ENCODE measurements around the gene DMAP1.
A peak's percentile ranks its signal among the peaks of the same experiment; 100 is the strongest.

The DMAP1 gene

DNA sequence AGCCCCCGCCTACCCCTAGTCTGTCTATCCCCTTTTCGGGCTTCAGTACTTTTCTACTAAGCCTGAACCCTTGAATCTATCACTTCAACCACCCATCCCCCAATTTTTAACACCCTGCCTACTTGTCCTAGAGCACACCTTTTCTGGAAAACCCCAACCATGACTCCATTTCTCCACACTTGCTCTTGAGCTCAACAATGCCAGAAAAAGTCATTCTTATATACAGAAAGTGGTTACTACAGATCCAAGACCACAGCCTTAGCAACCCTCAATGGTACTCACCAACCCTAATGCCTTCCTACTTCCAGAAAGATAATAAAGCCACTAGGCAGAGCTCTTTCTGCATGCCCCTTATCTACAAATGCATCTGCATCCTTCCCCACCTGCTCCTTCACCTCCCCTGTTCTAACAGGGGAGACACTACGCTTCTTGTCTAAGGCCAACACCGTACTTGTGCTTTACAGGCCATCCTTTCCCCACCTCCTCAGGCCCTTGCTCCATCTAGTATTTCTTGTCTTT lies 41.2 kb downstream of the DMAP1 start:
- peak in 1 of 2 donors; percentile 5 for DNase-seq (ENCODE audit: low read depth in 2 of 2)

DNA sequence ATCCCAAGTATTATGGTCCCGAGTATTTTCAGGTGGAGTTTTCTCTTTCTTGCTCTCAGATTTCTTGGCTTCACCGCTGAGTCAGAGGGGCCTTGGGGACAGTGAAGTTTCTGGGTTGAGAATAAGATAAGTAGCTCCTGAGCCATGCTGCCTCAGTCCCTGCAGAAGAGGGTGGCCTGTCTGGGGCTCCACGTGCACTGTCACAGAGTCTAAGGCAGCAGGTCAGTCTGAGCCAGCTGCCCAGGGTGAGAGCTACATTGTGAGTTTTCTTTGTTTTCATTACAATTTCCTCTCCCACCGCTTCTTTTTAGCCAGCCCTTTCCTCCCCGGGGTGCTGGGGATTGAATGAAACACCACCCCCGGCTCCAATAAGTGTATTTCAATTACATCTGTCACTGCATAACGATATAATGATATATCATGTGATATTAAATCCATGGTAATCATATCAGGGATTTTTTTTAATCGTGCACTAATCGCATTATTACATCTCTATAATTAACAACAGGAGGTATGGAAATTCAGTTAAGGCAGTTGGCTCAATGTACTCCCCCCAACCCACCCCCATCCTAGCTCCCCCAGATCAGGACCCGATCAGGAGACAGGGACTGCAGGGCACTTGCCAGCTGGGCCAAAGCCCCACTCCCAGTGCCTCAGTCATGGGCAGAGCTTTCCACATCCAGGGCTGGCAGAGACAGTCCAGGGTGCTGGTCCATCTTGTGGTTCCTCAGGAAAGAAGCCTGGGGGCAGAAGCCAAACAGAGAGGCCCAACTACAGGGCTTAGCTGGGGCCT lies 43.7 kb downstream of the DMAP1 start:
- DNase-seq (ENCODE audit: low read depth in 2 of 2): no peak

DNA sequence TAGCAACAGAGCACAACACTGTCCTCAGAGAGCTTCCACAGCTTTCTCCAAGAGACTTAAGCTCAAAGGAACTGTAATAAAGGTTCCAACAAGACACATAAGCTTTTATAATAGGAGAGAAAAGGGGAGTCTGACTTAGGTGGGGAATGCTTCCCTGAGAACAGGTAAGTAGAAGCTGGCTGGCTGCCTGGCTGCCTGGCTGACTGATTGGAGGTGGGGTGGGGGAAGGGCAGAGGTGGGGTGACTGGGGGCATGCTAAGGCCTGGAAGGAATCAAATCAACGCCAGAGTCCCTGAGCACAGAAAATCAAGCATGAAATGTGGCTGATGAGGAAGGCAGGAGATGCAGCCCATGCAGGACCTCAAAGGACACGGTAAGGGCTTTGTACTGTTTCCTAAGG lies 45.8 kb downstream of the DMAP1 start:
- DNase-seq (ENCODE audit: low read depth in 2 of 2): no peak

DNA sequence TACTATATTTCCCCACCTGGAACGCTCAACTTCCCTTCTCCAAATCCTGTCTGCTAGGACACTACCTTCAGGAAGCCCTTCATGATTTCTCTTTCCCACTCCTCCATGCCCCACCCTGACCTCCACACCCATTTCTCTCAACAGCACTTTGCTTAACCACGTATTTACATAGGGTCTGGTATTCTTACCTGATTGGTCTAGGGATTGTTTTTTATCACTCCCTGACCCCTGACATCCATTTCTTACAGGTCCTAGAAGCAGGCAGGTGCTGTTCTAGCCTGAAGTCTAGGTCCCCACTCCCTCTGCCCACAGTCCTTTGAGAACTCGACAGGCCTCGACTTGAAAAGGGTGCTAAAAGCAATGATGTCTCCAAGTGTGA lies 47.5 kb downstream of the DMAP1 start:
- DNase-seq (ENCODE audit: low read depth in 2 of 2): no peak

DNA sequence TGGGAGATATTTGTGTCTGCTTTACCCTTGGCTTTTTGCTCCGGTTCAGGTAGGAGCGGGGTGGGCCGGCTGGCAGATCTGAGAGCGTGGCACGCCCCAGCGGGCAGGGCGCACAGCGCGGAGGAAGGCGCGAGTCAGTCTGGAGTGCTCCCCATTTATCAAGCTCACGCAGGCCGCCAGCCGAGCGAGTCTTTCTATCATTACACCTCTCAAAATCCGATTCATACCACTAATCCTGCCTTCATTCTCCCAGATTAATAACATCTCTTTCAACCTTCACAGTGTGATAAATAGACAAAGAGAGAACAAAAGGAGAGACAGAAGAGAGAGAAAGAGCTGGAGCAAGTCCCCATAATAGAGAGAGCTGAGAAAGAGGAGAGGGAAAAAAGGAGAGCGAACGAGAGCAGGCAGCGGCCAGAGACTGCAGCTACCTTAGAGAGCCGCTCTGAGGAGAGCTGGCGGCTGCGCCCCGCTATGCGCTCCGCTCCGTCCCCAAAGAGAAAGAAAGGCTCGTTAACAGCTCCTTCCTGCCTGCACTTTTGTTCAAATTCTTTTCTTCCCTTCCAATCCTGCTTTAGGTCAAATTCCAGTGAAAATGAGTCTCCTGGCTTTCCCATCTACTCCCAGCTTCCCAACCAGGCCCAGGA lies 48.0 kb downstream of the DMAP1 start:
- DNase-seq (ENCODE audit: low read depth in 2 of 2): no peak

DNA sequence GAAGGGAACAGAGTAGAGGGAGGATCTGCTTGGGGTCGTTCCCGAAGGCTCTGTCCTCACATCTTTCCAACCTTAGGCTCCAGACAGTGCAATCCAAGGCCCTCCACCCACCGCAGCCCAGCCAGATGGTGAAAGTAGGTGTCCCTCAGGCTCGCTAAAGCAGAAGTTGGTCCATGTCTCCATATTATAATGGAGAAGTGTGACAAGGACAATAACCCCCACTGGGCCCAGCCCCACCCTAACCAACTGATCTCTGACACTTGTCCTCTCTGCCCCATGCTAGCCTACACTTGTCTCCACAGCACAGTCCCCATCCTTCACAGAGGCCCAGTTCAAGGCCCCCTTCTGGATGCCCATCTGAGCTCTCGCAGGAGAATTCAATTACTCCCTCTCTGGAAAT lies 48.7 kb downstream of the DMAP1 start:
- DNase-seq (ENCODE audit: low read depth in 2 of 2): no peak

DNA sequence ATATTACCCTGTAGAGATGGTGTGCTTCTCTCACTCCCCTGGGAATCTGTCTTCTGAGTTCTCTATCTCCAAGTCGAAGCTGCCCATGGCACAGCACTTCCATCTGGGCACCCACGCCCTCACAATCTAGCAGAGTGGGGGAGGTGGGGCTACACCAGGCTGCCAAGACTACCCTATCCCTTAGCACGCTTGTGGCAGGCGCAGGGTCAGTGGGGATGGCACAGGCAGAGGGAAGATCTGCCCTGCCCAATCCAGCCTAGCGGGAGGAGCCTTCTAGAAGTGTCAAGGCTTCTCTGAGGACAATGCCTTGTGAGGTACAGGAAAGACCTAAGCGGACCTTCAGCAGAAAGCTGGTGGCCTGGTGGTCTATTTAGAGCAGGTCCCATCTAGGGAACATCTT lies 49.1 kb downstream of the DMAP1 start:
- no peak for DNase-seq (ENCODE audit: low read depth in 2 of 2)

DNA sequence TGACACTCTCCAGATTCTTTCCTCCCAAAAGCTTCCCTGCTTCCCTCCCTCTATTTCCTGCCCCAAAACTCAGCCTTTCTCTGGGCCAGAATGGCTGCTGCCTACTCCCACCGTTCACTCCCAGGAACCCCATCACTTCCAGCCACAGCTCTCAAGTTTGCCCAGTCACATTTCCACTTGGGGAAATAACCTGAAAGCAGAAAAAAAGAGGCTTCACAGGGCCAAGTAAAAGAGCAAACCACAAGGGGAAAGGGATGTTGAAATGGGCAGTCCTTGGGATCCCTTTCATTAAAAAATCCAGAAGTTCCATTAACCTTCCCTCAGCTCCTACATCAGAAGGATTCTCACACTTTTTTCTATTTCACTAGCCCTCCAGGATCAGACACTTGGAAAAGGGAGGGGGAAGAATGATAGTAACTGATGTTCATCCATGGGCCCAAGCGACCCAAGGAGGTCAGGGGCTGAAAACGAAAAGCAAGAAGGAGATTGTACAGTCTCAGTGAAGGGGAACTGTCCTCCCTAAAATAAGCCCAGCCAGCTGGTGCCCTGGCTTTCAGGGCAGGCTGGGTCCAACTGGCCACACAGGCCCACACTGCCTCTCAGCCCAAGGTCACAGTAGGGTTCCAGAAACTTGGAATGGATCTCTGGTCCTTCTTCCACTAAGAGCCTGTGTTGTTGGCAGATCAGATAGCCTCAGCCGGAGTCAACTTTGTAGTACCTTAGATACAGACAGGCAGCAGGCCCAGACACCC lies 49.7 kb downstream of the DMAP1 start:
- DNase-seq (ENCODE audit: low read depth in 2 of 2): no peak

DNA sequence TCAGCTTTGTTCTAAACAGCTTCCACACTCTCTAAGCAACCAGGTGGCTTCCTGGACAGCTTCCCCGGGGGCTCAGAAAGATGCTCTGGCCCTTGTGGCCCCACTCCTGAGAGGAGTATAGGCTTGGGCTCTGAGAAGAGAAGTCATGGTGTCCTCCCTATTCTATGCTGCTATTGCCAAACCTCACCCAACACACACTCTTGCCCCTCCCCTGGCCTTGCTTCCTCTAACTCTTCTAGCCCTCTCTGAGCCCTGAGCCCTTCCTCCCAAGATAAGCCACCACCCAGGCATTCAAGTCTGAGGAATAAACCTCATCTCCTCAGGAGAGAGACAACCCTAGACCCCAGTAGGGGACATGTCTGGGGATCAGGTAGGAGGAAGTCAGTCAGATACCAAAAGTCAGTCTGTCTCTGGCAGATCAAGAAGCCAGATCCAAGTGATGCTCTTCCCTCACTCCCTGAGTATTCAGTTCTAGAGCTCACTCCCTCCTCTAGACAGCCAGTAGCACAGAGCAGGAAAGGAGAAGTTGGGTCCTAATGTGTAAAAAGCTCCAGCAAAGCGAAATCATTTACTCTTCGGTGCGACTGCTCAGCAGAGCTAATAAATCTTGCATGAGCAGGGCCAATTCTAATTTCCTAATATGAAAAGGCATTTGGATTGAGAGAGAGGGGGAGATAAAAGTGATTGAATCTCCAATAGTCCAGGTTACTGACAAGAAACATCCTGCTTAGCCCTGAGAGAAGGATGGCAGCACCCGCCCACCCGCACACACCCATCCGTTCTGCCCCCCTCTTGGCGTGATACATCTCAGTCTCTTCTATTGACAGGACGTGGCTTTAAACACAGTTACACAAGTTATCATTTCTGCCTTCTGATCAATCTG lies 50.5 kb downstream of the DMAP1 start:
- no peak for DNase-seq (ENCODE audit: low read depth in 2 of 2)

DNA sequence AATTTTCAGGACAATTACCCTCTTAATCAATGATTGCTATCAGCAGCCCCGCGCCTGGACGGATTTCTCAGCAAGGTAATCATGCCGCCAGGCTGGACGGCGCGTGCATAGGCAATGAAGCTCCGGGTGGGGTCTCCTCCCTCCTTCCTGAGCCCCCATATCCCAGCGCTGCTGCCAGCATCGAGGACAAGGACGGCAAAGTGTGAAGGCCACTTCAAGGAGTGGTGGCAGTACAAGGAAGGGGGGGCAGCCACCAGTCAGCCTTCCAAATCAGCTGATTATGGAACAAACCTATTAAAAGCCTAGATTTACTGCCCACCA lies 51.1 kb downstream of the DMAP1 start:
- DNase-seq (ENCODE audit: low read depth in 2 of 2): no peak

DNA sequence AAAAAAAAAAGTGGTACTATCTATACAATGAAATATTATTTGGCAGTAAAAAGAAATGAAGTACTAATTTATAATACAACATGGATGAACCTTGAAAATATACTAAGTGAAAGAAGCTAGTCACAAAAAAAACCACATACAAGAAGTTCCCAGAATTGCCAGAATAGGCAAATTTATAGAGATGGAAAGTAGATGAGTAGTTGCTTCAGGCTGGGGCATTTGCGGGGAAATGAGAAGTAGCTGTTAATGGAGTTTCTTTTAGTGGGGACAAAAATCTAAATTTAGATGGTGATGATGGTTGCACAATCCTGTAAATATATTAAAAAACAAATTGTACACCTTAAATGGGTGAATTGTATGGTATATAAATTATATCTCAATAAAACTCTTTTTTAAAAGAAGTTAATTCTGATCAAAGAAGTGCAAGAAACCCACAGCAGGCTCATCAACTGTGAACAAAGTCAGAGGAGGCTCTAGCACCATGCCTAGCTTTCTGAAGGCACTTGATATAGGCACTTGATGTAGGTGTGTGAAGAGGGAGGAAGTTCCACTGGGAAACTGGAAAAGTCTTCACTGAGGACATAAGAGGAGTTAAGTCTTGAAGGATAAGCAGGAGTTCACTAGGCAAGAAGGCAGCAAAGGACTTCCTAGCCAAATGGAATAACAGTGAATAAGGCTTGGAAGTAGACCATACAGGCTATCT lies 52.5 kb downstream of the DMAP1 start:
- no peak for DNase-seq (ENCODE audit: low read depth in 2 of 2)

DNA sequence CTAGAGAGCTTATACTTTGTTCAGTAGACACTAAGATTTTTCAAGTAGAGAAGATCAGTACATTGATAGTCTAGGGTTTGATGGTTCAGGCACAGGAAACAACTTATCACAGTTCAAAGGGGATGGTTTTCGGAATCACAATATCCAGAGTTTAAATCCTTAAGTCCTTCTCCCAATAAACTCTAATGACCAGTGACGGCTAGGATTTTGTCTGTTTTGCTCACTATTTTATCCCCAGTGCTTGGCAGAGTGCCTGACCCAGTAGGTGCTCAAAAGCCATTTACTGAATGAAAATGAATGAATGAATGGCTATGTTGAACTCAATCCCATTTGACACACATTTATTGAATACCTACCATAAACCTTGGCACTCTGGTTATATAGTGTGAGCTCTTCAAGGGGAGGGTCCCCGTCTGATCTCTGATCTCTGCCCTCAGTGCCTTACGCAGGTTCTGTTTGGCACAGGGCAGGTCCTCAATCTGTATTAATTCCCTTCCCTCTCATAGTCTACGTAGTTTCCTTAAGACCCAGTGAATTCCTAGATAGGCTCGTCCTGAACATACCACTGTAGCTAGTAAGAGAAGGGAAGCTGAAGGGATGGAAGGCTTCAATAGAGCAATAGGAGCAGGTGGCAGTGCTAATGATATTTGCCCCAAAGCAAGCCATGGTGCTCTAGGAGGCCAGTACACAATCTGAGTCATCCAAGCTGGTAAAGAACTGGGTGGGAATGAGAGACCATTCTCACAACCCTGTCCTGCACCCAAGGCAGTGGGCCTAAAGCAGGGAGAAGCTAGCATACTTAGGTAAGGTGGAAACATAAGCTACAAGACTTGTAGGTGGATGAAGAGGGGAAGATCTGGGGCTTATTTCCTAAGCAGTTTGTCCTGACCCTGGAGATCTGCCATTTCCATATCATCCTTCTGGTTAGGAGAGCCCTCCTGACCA lies 53.4 kb downstream of the DMAP1 start:
- no peak for DNase-seq (ENCODE audit: low read depth in 2 of 2)

DNA sequence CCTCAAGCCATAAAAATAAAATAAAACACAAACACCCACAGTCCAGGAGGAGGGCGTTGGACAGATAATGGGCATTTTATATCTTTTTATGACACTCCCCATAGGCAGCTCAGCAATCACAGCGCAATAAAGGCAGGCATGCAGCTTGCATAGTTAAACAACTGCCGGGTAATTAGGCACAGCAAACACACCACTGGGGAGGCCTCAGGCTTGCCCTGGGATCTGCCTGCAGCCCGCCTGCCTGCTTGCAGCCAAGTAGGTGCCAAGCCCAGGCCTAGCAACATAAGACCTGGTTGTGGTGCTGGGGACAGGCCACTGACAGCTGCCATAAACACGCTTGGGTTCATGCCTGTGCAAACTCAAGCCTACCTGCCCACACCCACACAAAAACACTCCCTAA lies 54.2 kb downstream of the DMAP1 start:
- no peak for DNase-seq (ENCODE audit: low read depth in 2 of 2)

DNA sequence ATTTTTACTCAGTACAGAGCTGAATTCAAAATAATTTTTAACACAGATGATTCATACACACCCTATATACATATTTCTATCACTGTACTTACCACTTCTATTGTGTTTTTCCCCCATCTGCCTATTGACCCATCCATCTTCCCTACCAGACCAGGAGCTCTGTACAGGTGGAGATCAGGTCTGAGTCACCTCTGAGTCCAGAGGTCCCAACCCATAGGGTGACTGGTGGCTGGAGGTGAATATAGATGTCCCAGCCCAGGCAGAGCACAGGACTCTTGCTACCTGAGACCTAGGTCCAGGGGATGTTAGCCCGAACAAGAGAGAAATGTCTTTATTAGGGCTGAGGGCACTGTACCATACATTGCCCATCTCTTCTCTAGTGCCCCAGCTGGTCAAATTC lies 54.8 kb downstream of the DMAP1 start:
- DNase-seq (ENCODE audit: low read depth in 2 of 2): no peak

All from stimulated activated CD4-positive, alpha-beta T cell treated with anti-CD3 and anti-CD28 coated beads, Interleukin-15, amount 100 ng/mL, for 48 hours (primary cell).